ENCODE measurements around the gene ARHGEF10L. TPM values are rescaled to one million over a fixed set of nuclear protein-coding genes. Genes with fewer than 3 reads are reported as not detected.

ARHGEF10L gene
- total and polyA plus RNA-seq, 8 donors, result 16.8 to 39.6 (median 21.1) TPM

DNA sequence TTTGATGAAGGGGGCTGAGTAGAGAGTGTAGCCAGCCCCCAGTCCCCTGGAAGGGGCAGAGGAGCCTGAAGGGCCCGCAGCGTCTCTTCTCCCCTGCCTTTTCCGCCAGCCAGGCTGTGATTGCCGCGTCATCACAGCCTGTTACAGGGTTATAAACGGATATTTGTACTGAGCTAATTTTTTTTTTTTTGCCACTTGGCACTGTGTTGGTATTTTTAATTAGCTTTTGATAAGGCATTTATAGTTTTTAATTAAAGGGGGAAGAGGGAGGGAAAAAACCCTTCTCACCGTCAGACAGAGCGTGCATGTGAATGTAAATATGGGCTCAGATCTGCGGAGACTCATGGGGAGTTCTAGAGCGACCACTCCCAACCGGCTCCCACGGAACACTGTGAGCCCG is 117.9 kb downstream of the ARHGEF10L start:
- no peak overlapping the region for H3K27ac ChIP-seq
- no peaks in the 10 kb centered on the region for H3K9me3 ChIP-seq
- H3K4me1 ChIP-seq, result no peaks in the 10 kb centered on the region
- no peak overlapping the region for H3K4me3 ChIP-seq
- intact Hi-C loops (cut with DNase I), result no loop called here
- DNase-seq (no peak), ATAC-seq (no peak)
- no peaks in the 10 kb centered on the region for H3K27me3 ChIP-seq
- no peak for TF ChIP-seq CTCF (IDR thresholded peaks at IDR 0.05)
- H3K36me3 ChIP-seq, result peaks cover 0 to 71% of the 10 kb centered on the region in 2 donors

DNA sequence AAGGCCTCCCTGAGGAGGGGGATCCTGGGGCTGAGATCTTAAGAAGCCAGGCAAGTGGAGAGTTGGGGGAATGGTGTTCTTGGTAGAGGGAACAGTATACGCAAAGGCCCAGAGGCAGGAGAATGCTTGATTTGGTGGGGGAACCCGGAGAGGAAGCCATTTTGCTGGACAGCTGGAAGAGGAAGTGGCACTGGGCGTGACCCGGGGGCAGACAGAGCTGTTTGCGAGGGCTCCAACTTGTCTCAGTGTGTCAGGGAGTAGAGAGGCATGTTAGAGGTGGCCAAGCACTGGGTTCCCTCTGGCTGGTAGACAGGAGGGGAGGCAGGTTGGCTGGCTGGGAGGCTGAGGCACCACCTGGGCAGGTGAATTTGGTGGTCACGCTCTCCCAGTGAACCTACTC is 119.3 kb downstream of the ARHGEF10L start:
- Histone ChIP-seq H3K4me1 (no peaks in the 10 kb centered on the region), H3K27ac (no peak overlapping the region), H3K36me3 (peaks cover 0 to 65% of the 10 kb centered on the region in 2 donors), H3K9me3 (no peaks in the 10 kb centered on the region), H3K27me3 (no peaks in the 10 kb centered on the region), H3K4me3 (no peak overlapping the region)
- DNase-seq, result peak in 1 of 4 donors; percentile 55
- intact Hi-C loops (cut with DNase I), result no loop called here
- peak; percentile 45 for ATAC-seq
- no peak for TF ChIP-seq CTCF (IDR thresholded peaks at IDR 0.05)

DNA sequence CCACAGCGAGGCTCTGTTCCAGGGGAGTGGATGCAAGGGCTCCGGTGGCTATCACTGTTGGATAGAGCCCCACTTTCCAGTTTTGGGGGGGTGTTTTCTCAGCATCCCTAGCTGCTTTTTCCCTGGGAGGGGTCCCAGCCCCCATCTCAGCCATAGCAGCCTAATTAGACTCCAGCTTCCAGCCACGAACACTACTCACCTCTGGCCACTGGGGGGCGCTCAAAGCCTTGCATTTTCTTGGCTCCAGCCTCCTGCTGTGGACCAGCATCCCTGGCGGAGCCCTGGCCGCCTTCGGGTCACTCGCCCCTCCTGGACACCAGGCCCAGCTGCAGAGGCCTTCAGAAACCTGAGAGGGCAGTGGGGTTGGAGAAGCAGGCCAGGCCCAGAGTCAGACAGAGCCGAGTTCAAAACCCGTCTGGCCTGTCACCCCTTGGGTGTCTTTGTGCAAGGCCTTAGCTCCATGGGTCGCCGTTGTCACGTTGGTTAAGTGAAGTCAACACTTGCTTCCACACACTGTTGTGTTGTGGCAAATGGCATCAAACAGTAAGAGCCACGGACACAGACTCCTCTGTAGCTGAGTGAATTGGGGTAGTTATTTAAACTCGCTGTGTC is 122.2 kb downstream of the ARHGEF10L start:
- Histone ChIP-seq H3K4me3 (no peak overlapping the region), H3K9me3 (no peaks in the 10 kb centered on the region), H3K27me3 (no peaks in the 10 kb centered on the region), H3K27ac (no peak overlapping the region), H3K4me1 (no peaks in the 10 kb centered on the region), H3K36me3 (peaks cover 0 to 61% of the 10 kb centered on the region in 2 donors)
- ATAC-seq (peak; percentile 74), DNase-seq (peak in 3 of 4 donors; percentile 25 to 51 (median 46))
- TF ChIP-seq CTCF (IDR thresholded peaks at IDR 0.05), result peak; percentile 70 to 76
- intact Hi-C loops (cut with DNase I), result loop anchor here in 1 of 2 donors (10.0 kb wide), 1 partner anchor 163 kb away; no protein-coding TSS in a partner anchor

DNA sequence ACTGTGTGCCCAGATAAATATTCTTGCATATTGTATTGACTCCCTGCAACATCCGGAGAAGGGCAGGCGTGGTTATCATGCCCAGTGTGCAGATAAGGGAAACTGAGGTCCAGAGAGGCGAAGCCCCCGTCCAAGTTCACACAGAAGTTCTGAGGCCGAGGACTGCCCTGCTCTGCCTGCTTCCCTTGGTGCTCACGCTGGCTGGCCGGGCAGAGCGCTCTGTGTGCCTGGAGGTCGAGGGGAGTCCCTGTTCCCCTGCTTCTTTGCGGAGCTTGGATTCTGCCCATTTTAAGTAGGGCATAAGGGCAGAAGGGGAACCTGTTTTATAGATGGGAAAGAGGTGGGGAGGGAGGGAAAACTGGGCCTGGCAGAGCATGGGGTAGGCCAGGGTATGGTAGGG is 122.8 kb downstream of the ARHGEF10L start:
- ATAC-seq, result no peak
- no peaks in the 10 kb centered on the region for H3K4me1 ChIP-seq
- no peak for DNase-seq
- H3K27me3 ChIP-seq, result no peaks in the 10 kb centered on the region
- no peak overlapping the region for H3K27ac ChIP-seq
- intact Hi-C loops (cut with DNase I), result loop anchor here in 1 of 2 donors (10.0 kb wide), 1 partner anchor 163 kb away; no protein-coding TSS in a partner anchor
- TF ChIP-seq CTCF (IDR thresholded peaks at IDR 0.05), result no peak
- no peaks in the 10 kb centered on the region for H3K9me3 ChIP-seq
- H3K4me3 ChIP-seq, result no peak overlapping the region
- peaks cover 0 to 61% of the 10 kb centered on the region in 2 donors for H3K36me3 ChIP-seq

GRCh38 chr1:17662786-17663185 is 123.3 kb downstream of the ARHGEF10L start:
- no peak for ATAC-seq
- Histone ChIP-seq H3K27ac (no peak overlapping the region), H3K4me1 (no peaks in the 10 kb centered on the region), H3K4me3 (no peak overlapping the region), H3K27me3 (no peaks in the 10 kb centered on the region), H3K36me3 (peaks cover 0 to 57% of the 10 kb centered on the region in 2 donors), H3K9me3 (no peaks in the 10 kb centered on the region)
- no peak for TF ChIP-seq CTCF (IDR thresholded peaks at IDR 0.05)
- intact Hi-C loops (cut with DNase I), result loop anchor here in 1 of 2 donors (10.0 kb wide), 1 partner anchor 162 kb away; no protein-coding TSS in a partner anchor
- DNase-seq, result no peak
